Measurements from ENCODE around the gene KYAT1. TPM values are rescaled to one million over a fixed set of nuclear protein-coding genes. Genes with fewer than 3 reads are reported as not detected.

Gene KYAT1
- total RNA-seq, 1 donor from 2014 or later: 10.1 TPM

- Mint-ChIP-seq H3K4me3 (ENCODE audit: unreplicated experiment) (no peak overlapping the region), H3K27ac (ENCODE audit: unreplicated experiment) (no peak overlapping the region), H3K36me3 (ENCODE audit: low read depth, unreplicated experiment) (peaks cover 15% of the 10 kb centered on the region), H3K27me3 (ENCODE audit: low read depth, unreplicated experiment) (no peaks in the 10 kb centered on the region), H3K9me3 (ENCODE audit: unreplicated experiment) (no peaks in the 10 kb centered on the region), H3K4me1 (ENCODE audit: low read depth, unreplicated experiment) (peaks cover 6% of the 10 kb centered on the region)
- no peak for DNase-seq (ENCODE audit: low read depth)
- TF ChIP-seq CTCF (IDR thresholded peaks at IDR 0.05; ENCODE audit: insufficient read depth, low read depth, low read length) (no peak), EZH2 (IDR thresholded peaks at IDR 0.05; ENCODE audit: insufficient read depth, low read length) (no peak)
- H3K9me3 ChIP-seq (ENCODE audit: insufficient read depth, low read depth, low read length): no peaks in the 10 kb centered on the region
- peaks cover 14% of the 10 kb centered on the region for H3K36me3 ChIP-seq (ENCODE audit: insufficient read depth, low read length)
- no peaks in the 10 kb centered on the region for H4K20me1 ChIP-seq (ENCODE audit: insufficient read depth, low read length)
- H2AFZ ChIP-seq (ENCODE audit: low read depth, low read length): no peak overlapping the region
- H3K4me1 ChIP-seq (ENCODE audit: insufficient read depth, low read length): peaks cover 6% of the 10 kb centered on the region
- no peak overlapping the region for H3K4me3 ChIP-seq (ENCODE audit: insufficient read depth, low read depth, low read length)
- no peak overlapping the region for H3K4me2 ChIP-seq (ENCODE audit: low read length)
- no peak overlapping the region for H3K27ac ChIP-seq (ENCODE audit: low read depth, low read length)
- no peaks in the 10 kb centered on the region for H3K27me3 ChIP-seq (ENCODE audit: insufficient read depth, low read length)
- H3K79me2 ChIP-seq (ENCODE audit: insufficient read depth, low read length): peaks cover 18% of the 10 kb centered on the region
- no peak for FAIRE-seq
- no peak overlapping the region for H3K9ac ChIP-seq (ENCODE audit: low read length)
Measured at GRCh38 chr9:128792134-128792533, 89.6 kb downstream of the KYAT1 start.

- H3K4me2 ChIP-seq (ENCODE audit: low read length): no peak overlapping the region
- H3K79me2 ChIP-seq (ENCODE audit: insufficient read depth, low read length): peaks cover 22% of the 10 kb centered on the region
- H3K4me1 ChIP-seq (ENCODE audit: insufficient read depth, low read length): peaks cover 6% of the 10 kb centered on the region
- H3K4me3 Mint-ChIP-seq (ENCODE audit: unreplicated experiment): no peak overlapping the region
- H3K4me3 ChIP-seq (ENCODE audit: insufficient read depth, low read depth, low read length): no peak overlapping the region
- FAIRE-seq (no peak), DNase-seq (ENCODE audit: low read depth) (no peak)
- peaks cover 6% of the 10 kb centered on the region for H3K4me1 Mint-ChIP-seq (ENCODE audit: low read depth, unreplicated experiment)
- no peak overlapping the region for H3K27ac Mint-ChIP-seq (ENCODE audit: unreplicated experiment)
- H3K9me3 ChIP-seq (ENCODE audit: insufficient read depth, low read depth, low read length): no peaks in the 10 kb centered on the region
- H3K36me3 ChIP-seq (ENCODE audit: insufficient read depth, low read length): peaks cover 11% of the 10 kb centered on the region
- peaks cover 13% of the 10 kb centered on the region for H3K36me3 Mint-ChIP-seq (ENCODE audit: low read depth, unreplicated experiment)
- H3K9ac ChIP-seq (ENCODE audit: low read length): no peak overlapping the region
- no peak overlapping the region for H3K27ac ChIP-seq (ENCODE audit: low read depth, low read length)
- TF ChIP-seq EZH2 (IDR thresholded peaks at IDR 0.05; ENCODE audit: insufficient read depth, low read length) (no peak), CTCF (IDR thresholded peaks at IDR 0.05; ENCODE audit: insufficient read depth, low read depth, low read length) (no peak)
- no peak overlapping the region for H2AFZ ChIP-seq (ENCODE audit: low read depth, low read length)
- H3K27me3 ChIP-seq (ENCODE audit: insufficient read depth, low read length): no peaks in the 10 kb centered on the region
- no peaks in the 10 kb centered on the region for H3K27me3 Mint-ChIP-seq (ENCODE audit: low read depth, unreplicated experiment)
- H3K9me3 Mint-ChIP-seq (ENCODE audit: unreplicated experiment): no peaks in the 10 kb centered on the region
- no peaks in the 10 kb centered on the region for H4K20me1 ChIP-seq (ENCODE audit: insufficient read depth, low read length)
Measured at GRCh38 chr9:128790536-128790935, 91.2 kb downstream of the KYAT1 start.

GRCh38 chr9:128788445-128788844, 93.3 kb downstream of the KYAT1 start:
- Histone ChIP-seq H3K9me3 (ENCODE audit: insufficient read depth, low read depth, low read length) (no peaks in the 10 kb centered on the region), H3K27ac (ENCODE audit: low read depth, low read length) (no peak overlapping the region), H3K27me3 (ENCODE audit: insufficient read depth, low read length) (no peaks in the 10 kb centered on the region), H3K79me2 (ENCODE audit: insufficient read depth, low read length) (peaks cover 22% of the 10 kb centered on the region), H3K4me3 (ENCODE audit: insufficient read depth, low read depth, low read length) (peak overlapping the region; percentile 89), H3K4me1 (ENCODE audit: insufficient read depth, low read length) (peaks cover 6% of the 10 kb centered on the region), H3K9ac (ENCODE audit: low read length) (peak overlapping the region; percentile 88), H4K20me1 (ENCODE audit: insufficient read depth, low read length) (no peaks in the 10 kb centered on the region), H3K4me2 (ENCODE audit: low read length) (peak overlapping the region; percentile 94), H2AFZ (ENCODE audit: low read depth, low read length) (no peak overlapping the region), H3K36me3 (ENCODE audit: insufficient read depth, low read length) (peaks cover 9% of the 10 kb centered on the region)
- peaks cover 13% of the 10 kb centered on the region for H3K36me3 Mint-ChIP-seq (ENCODE audit: low read depth, unreplicated experiment)
- no peak for DNase-seq (ENCODE audit: low read depth)
- no peak for FAIRE-seq
- TF ChIP-seq CTCF (IDR thresholded peaks at IDR 0.05; ENCODE audit: insufficient read depth, low read depth, low read length): no peak
- TF ChIP-seq EZH2 (IDR thresholded peaks at IDR 0.05; ENCODE audit: insufficient read depth, low read length): no peak
- peak overlapping the region; percentile 93 for H3K4me3 Mint-ChIP-seq (ENCODE audit: unreplicated experiment)
- peak overlapping the region; percentile 41 for H3K27ac Mint-ChIP-seq (ENCODE audit: unreplicated experiment)
- no peaks in the 10 kb centered on the region for H3K9me3 Mint-ChIP-seq (ENCODE audit: unreplicated experiment)
- peaks cover 6% of the 10 kb centered on the region for H3K4me1 Mint-ChIP-seq (ENCODE audit: low read depth, unreplicated experiment)
- H3K27me3 Mint-ChIP-seq (ENCODE audit: low read depth, unreplicated experiment): no peaks in the 10 kb centered on the region
